Measurements from ENCODE around the gene FOXD2. TPM values are rescaled to one million over a fixed set of nuclear protein-coding genes. Genes with fewer than 3 reads are reported as not detected.
A peak's percentile ranks its signal among the peaks of the same experiment; 100 is the strongest.

The FOXD2 gene
- polyA plus RNA-seq (2011; rRNA removed) (0.01 TPM in 1 of 2 replicates, not detected in the other), polyA minus RNA-seq (2011; rRNA and poly(A)+ RNA removed) (not detected in 2 replicates)

DNA sequence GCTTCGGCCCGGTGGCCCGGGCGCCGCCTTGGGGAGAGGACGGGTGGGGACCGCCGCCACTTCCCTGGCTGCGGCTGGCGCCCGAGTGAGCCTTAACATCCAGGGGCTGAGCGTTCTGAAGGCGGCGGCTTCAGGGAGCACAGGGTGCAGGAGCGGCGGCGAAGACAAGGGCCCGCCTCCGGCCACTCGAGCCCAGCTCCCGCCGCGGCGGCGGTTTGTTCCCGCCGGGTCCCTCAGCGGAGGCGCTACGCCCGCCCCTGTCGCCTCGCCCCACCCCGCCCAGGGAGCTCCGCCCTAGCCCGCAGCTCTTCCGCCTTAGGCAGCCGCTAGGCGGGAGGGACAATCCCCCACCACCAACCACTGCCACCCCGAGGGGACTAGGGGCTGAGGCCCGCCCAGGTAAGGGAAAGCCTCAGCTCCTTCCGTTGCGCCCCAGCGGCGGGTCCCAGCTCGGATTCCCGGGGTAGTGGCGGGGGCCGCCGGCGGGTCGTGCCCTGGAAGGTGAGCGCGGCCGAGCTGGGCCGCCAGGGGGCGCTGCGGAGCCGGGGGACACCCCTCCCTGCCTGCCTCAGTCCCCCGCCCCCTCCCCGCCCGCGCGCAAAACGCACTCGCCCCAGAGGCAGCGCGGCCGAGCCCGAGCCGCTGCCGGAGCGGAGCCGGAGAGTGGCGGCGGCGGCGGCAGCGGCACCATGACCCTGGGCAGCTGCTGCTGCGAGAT is at the start of gene FOXD2:
TSS of gene FOXD2 (plus strand) at position 598 of the 718 bp plus-strand sequence. CDS start at position 690, 92 bp downstream.
- peaks cover 35% of the 10 kb centered on the region for H3K27me3 ChIP-seq (ENCODE audit: control insufficient read depth, insufficient read depth, low read length)
- ChIA-PET POLR2A (interaction anchor here (1.6 kb wide), 1 partner anchor 49 kb away, joined by 5 read pairs; no protein-coding TSS in a partner anchor), CTCF (interaction anchor here (0.5 to 9.3 kb wide), 90 partner anchors 8 to 1447 kb away, joined by 3 to 255 read pairs (median 5); partner anchors contain the start of gene CMPK1)

DNA sequence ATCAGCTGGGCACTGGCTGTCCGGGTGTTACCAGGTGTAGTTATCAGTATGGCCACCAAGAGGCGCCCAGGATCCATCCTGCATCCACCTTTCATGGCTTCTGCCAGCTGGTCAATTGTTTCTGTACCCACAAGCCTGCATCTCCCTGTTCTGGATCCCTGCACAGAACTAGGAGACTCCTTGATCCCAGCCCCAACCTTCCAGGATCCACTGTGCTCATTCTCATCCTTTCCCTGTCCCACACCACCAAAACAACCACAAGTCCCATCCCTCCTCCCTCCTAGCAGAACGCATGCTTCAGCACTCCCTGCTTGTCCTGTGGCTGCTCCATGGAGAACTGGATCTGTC is 49.0 kb upstream of the FOXD2 start:
- H3K4me3 ChIP-seq (ENCODE audit: low read depth, low read length): no peak overlapping the region
- DNase-seq (ENCODE audit: low read depth, low spot score): no peak
- no peak overlapping the region for H3K27ac ChIP-seq (ENCODE audit: low read depth, low read length)
- H3K9me3 ChIP-seq (ENCODE audit: control insufficient read depth, insufficient read depth, low read length): no peaks in the 10 kb centered on the region
- CTCF ChIA-PET: interaction anchor here (0.6 to 18.0 kb wide), 26 partner anchors 9 to 338 kb away, joined by 3 to 219 read pairs (median 4); partner anchors contain the start of gene FOXD2
- H3K27me3 ChIP-seq (ENCODE audit: control insufficient read depth, insufficient read depth, low read length): no peaks in the 10 kb centered on the region
- TF ChIP-seq, protein P1, sequence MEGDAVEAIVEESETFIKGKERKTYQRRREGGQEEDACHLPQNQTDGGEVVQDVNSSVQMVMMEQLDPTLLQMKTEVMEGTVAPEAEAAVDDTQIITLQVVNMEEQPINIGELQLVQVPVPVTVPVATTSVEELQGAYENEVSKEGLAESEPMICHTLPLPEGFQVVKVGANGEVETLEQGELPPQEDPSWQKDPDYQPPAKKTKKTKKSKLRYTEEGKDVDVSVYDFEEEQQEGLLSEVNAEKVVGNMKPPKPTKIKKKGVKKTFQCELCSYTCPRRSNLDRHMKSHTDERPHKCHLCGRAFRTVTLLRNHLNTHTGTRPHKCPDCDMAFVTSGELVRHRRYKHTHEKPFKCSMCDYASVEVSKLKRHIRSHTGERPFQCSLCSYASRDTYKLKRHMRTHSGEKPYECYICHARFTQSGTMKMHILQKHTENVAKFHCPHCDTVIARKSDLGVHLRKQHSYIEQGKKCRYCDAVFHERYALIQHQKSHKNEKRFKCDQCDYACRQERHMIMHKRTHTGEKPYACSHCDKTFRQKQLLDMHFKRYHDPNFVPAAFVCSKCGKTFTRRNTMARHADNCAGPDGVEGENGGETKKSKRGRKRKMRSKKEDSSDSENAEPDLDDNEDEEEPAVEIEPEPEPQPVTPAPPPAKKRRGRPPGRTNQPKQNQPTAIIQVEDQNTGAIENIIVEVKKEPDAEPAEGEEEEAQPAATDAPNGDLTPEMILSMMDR (IDR thresholded peaks at IDR 0.05; ENCODE audit: low read depth, low read length): peak; percentile 92
- POLR2A ChIA-PET: interaction anchor here (1.0 to 1.3 kb wide), 3 partner anchors 10 to 55 kb away, joined by 4 to 5 read pairs (median 4); partner anchors contain the start of gene FOXD2

More for the DNA sequence above, at the start of gene FOXD2:
- DNase-seq (ENCODE audit: low read depth, low spot score): peak; percentile 24
- TF ChIP-seq, protein P1 (IDR thresholded peaks at IDR 0.05; ENCODE audit: low read depth, low read length): peak; percentile 68
- Histone ChIP-seq H3K9me3 (ENCODE audit: control insufficient read depth, insufficient read depth, low read length) (no peaks in the 10 kb centered on the region; the same call in 1 of the 2 replicates), H3K4me3 (ENCODE audit: low read depth, low read length) (peak within 1 kb of the TSS; percentile 79), H3K27ac (ENCODE audit: low read depth, low read length) (no peak within 1 kb of the TSS)

DNA sequence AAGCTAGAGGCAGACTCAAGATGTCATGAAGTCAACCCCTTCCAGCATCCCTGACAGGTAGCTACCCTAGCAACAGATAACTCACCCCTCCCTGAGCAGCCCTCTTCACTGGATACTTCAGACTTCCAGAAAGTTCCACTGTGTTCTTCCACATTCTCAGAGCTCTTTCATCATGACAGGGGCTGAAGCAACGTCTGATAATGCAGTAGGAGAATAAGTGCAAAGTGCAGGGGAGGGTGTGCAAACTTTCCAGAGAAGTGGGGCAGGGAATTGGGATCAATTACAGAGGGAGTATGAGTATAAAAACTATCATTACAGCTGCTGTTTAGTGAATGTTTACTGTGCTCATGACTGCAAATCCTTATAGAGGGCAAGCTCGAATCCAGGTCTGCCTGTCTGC is 48.1 kb upstream of the FOXD2 start:
- H3K27me3 ChIP-seq (ENCODE audit: control insufficient read depth, insufficient read depth, low read length): no peaks in the 10 kb centered on the region
- POLR2A ChIA-PET: no interaction called here
- TF ChIP-seq, protein P1 (IDR thresholded peaks at IDR 0.05; ENCODE audit: low read depth, low read length): no peak
- H3K9me3 ChIP-seq (ENCODE audit: control insufficient read depth, insufficient read depth, low read length): no peaks in the 10 kb centered on the region
- H3K27ac ChIP-seq (ENCODE audit: low read depth, low read length): no peak overlapping the region
- CTCF ChIA-PET: interaction anchor here (0.6 to 18.0 kb wide), 21 partner anchors 8 to 797 kb away, joined by 3 to 219 read pairs (median 7); partner anchors contain the start of gene FOXD2
- no peak for DNase-seq (ENCODE audit: low read depth, low spot score)
- H3K4me3 ChIP-seq (ENCODE audit: low read depth, low read length): no peak overlapping the region

DNA sequence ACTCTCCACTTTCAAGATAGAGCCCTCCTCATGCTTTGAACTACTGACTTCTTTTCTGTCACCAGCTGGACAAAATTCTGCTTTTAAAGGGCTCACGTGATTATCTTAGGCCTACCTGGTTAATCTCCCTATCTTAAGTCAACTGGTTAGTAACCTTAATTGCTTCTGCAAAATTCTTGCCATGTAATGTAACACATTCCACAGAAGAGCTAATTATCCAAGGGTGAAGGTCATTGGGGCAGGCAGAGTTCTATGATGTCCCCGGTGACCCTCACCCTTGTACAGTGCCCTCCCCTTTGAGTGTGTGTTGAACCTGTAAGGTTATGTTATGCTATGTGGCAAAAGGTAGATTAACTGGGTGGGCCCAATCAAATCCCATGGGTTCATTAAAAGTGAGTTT is 47.0 kb upstream of the FOXD2 start:
- TF ChIP-seq, protein P1 (IDR thresholded peaks at IDR 0.05; ENCODE audit: low read depth, low read length): no peak
- ChIA-PET CTCF (interaction anchor here (0.6 to 18.0 kb wide), 8 partner anchors 10 to 1107 kb away, joined by 3 to 219 read pairs (median 14); partner anchors contain the start of gene FOXD2), POLR2A (interaction anchor here (0.7 kb wide), 1 partner anchor 21 kb away, joined by 3 read pairs; no protein-coding TSS in a partner anchor)
- H3K9me3 ChIP-seq (ENCODE audit: control insufficient read depth, insufficient read depth, low read length): no peaks in the 10 kb centered on the region
- no peak overlapping the region for H3K27ac ChIP-seq (ENCODE audit: low read depth, low read length)
- H3K27me3 ChIP-seq (ENCODE audit: control insufficient read depth, insufficient read depth, low read length): no peaks in the 10 kb centered on the region
- H3K4me3 ChIP-seq (ENCODE audit: low read depth, low read length): no peak overlapping the region
- DNase-seq (ENCODE audit: low read depth, low spot score): no peak

DNA sequence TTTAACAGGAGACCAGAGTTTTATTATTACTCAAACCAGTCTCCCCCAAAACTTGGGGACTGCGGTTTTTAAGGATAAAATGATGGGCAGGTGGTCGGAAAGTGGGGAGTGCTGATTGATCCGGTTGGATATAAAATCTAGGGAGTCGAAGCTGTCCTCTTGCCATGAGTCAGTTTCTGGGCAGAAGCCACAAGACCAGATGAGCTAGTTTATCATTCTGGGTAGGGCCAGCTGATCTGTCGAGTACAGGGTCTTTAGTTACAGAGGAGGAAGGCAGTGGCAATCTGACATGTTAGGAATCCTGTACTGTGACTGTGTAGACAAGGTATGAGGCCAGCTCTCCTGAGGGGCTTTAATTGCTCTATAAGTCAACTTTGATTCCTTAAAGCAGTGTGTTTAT is 44.7 kb upstream of the FOXD2 start:
- CTCF ChIA-PET: interaction anchor here (1.1 to 18.0 kb wide), 5 partner anchors 27 to 334 kb away, joined by 4 to 219 read pairs (median 9); partner anchors contain the start of gene FOXD2
- no peaks in the 10 kb centered on the region for H3K9me3 ChIP-seq (ENCODE audit: control insufficient read depth, insufficient read depth, low read length)
- no peak overlapping the region for H3K4me3 ChIP-seq (ENCODE audit: low read depth, low read length)
- H3K27me3 ChIP-seq (ENCODE audit: control insufficient read depth, insufficient read depth, low read length): no peaks in the 10 kb centered on the region
- DNase-seq (ENCODE audit: low read depth, low spot score): no peak
- POLR2A ChIA-PET: no interaction called here
- TF ChIP-seq, protein P1 (IDR thresholded peaks at IDR 0.05; ENCODE audit: low read depth, low read length): no peak
- H3K27ac ChIP-seq (ENCODE audit: low read depth, low read length): no peak overlapping the region
